ENCODE data around the gene CNPY4. TPM values are rescaled to one million over a fixed set of nuclear protein-coding genes. Genes with fewer than 3 reads are reported as not detected.

CNPY4 gene
- total and polyA plus RNA-seq, 2 donors from 2014 or later = 11.6 to 22.0 TPM

- no peak for TF ChIP-seq CTCF (IDR thresholded peaks at IDR 0.05; ENCODE audit: borderline replicate concordance, extremely low read depth, insufficient read depth)
- Histone ChIP-seq H3K4me3 (ENCODE audit: low read length in 3 of 3) (peak within 1 kb of the TSS; percentile 78 to 98 (median 81)), H3K4me1 (ENCODE audit: control insufficient read depth in 2 of 3, insufficient read depth in 2 of 3, low read depth in 1 of 3, low read length in 3 of 3) (peaks cover 0 to 7% (median 4%) of the 10 kb centered on the region in 3 donors), H3K27me3 (ENCODE audit: control insufficient read depth, insufficient read depth, low read length) (no peaks in the 10 kb centered on the region), H3K9ac (ENCODE audit: low read length in 3 of 3) (peak within 1 kb of the TSS; percentile 69 to 86 (median 77)), H3K9me3 (ENCODE audit: control insufficient read depth in 2 of 3, insufficient read depth in 1 of 3, low read length in 3 of 3) (no peaks in the 10 kb centered on the region), H3K36me3 (ENCODE audit: control insufficient read depth in 2 of 3, insufficient read depth in 3 of 3, low read length in 3 of 3) (peaks cover 6 to 31% (median 29%) of the 10 kb centered on the region in 3 donors), H3K27ac (ENCODE audit: low read depth in 2 of 2, low read length in 2 of 2) (peak within 1 kb of the TSS; percentile 88 to 92)
- DNase-seq = peak; percentile 82 to 94 (median 89)
- intact Hi-C loops (cut with DNase I) = no loop called here
- no peak for FAIRE-seq
Observed at GRCh38 chr7:100088621-100089457, 30.6 kb upstream of the CNPY4 start, which contains the start of gene COPS6. COPS6 (plus strand) TSS chr7:100088969; CDS start chr7:100088991, 22 bp downstream.

- FAIRE-seq (no peak), DNase-seq (no peak)
- no peak for TF ChIP-seq CTCF (IDR thresholded peaks at IDR 0.05; ENCODE audit: borderline replicate concordance, extremely low read depth, insufficient read depth)
- H3K36me3 ChIP-seq (ENCODE audit: control insufficient read depth in 2 of 3, insufficient read depth in 3 of 3, low read length in 3 of 3) = peaks cover 7 to 38% (median 32%) of the 10 kb centered on the region in 3 donors
- H3K4me1 ChIP-seq (ENCODE audit: control insufficient read depth in 2 of 3, insufficient read depth in 2 of 3, low read depth in 1 of 3, low read length in 3 of 3) = peaks cover 0 to 7% (median 4%) of the 10 kb centered on the region in 3 donors
- H3K27me3 ChIP-seq (ENCODE audit: control insufficient read depth, insufficient read depth, low read length) = no peaks in the 10 kb centered on the region
- H3K4me3 ChIP-seq (ENCODE audit: low read length in 3 of 3) = peak overlapping the region; percentile 77 to 98 (median 81)
- peak overlapping the region; percentile 69 to 86 (median 77) for H3K9ac ChIP-seq (ENCODE audit: low read length in 3 of 3)
- intact Hi-C loops (cut with DNase I) = no loop called here
- no peaks in the 10 kb centered on the region for H3K9me3 ChIP-seq (ENCODE audit: control insufficient read depth in 2 of 3, insufficient read depth in 1 of 3, low read length in 3 of 3)
- peak overlapping the region in 1 of 2 donors; percentile 92 for H3K27ac ChIP-seq (ENCODE audit: low read depth in 2 of 2, low read length in 2 of 2)
Observed at GRCh38 chr7:100089458-100090196, 29.8 kb upstream of the CNPY4 start.

GRCh38 chr7:100090527-100091410 lies 28.7 kb upstream of the CNPY4 start:
- Histone ChIP-seq H3K27me3 (ENCODE audit: control insufficient read depth, insufficient read depth, low read length) (no peaks in the 10 kb centered on the region), H3K36me3 (ENCODE audit: control insufficient read depth in 2 of 3, insufficient read depth in 3 of 3, low read length in 3 of 3) (peaks cover 10 to 49% (median 32%) of the 10 kb centered on the region in 3 donors), H3K9ac (ENCODE audit: low read length in 3 of 3) (no peak overlapping the region), H3K9me3 (ENCODE audit: control insufficient read depth in 2 of 3, insufficient read depth in 1 of 3, low read length in 3 of 3) (no peaks in the 10 kb centered on the region), H3K27ac (ENCODE audit: low read depth in 2 of 2, low read length in 2 of 2) (no peak overlapping the region), H3K4me3 (ENCODE audit: low read length in 3 of 3) (no peak overlapping the region), H3K4me1 (ENCODE audit: control insufficient read depth in 2 of 3, insufficient read depth in 2 of 3, low read depth in 1 of 3, low read length in 3 of 3) (peaks cover 0 to 7% (median 4%) of the 10 kb centered on the region in 3 donors)
- FAIRE-seq (no peak), DNase-seq (no peak)
- TF ChIP-seq CTCF (IDR thresholded peaks at IDR 0.05; ENCODE audit: borderline replicate concordance, extremely low read depth, insufficient read depth) = no peak
- intact Hi-C loops (cut with DNase I) = no loop called here

All from kidney (tissue), 14 donors.